Measurements from ENCODE around the gene ZNF784.

The ZNF784 gene

DNA sequence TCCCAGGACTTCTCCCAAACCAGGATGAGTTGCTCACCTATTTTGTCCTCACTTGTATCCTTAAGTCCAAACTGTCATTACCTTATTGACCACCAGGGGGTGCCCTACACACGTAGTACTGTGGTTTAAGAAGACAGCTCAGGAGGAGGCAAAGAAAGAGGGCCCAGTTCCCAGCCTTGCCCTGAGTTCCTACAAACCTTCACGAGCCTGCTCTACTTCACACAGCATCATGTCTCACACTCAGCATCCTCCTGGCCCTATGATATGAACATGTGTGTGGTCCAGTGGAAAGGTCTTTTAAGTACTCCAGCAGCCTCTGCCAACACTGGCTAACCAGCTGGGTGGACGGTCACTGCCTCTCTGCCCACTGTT, 8.1 kb upstream of the ZNF784 start:
- peak; percentile 97 for DNase-seq (ENCODE audit: low read depth)
- TF ChIP-seq, protein P1, sequence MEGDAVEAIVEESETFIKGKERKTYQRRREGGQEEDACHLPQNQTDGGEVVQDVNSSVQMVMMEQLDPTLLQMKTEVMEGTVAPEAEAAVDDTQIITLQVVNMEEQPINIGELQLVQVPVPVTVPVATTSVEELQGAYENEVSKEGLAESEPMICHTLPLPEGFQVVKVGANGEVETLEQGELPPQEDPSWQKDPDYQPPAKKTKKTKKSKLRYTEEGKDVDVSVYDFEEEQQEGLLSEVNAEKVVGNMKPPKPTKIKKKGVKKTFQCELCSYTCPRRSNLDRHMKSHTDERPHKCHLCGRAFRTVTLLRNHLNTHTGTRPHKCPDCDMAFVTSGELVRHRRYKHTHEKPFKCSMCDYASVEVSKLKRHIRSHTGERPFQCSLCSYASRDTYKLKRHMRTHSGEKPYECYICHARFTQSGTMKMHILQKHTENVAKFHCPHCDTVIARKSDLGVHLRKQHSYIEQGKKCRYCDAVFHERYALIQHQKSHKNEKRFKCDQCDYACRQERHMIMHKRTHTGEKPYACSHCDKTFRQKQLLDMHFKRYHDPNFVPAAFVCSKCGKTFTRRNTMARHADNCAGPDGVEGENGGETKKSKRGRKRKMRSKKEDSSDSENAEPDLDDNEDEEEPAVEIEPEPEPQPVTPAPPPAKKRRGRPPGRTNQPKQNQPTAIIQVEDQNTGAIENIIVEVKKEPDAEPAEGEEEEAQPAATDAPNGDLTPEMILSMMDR (IDR thresholded peaks at IDR 0.05; ENCODE audit: low read depth, low read length, missing control alignments): peak; percentile 80
- no peak overlapping the region for H3K4me3 ChIP-seq (ENCODE audit: low read depth, low read length)
- in situ Hi-C loops (cut with HindIII; ENCODE audit: low sequenced_read_pairs): no loop called here

DNA sequence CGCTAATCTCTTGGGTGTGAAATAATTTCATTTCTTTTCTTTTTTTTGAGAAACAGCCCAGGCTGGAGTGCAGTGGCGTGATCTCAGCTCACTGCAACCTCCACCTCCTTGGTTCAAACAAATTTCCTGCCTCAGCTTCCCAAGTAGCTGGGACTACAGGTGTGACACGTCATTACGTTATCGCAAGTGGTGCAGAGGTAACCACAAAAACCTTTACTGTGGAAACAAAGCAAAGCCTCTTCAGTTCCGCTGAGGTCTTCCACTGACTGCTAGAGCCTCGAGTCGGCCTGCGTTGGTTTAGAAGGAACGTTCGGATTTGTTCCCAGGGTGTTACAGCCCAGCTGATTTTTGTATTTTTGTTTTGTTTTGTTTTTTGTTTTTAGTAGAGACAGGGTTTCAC, 2.0 kb upstream of the ZNF784 start:
- no peak overlapping the region for H3K4me3 ChIP-seq (ENCODE audit: low read depth, low read length)
- no peak for DNase-seq (ENCODE audit: low read depth)

DNA sequence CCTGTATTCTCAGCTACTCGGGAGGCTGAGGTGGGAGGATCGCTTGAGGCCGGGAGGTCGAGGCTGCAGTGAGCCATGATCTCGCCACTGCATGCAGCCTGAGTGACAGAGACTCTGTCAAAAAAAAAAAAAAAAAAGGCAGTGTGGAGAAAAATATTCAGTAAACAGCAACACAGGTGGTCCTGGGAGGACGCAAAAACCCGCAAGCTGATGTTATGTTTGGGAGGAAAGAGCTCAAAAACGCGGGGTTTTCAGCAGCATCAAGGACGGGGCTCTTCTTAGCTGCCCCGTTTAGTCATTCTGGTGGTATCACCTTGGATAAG, 599 bp upstream of the ZNF784 start:
- no peak for DNase-seq (ENCODE audit: low read depth)
- in situ Hi-C loops (cut with HindIII; ENCODE audit: low sequenced_read_pairs): no loop called here
- H3K4me3 ChIP-seq (ENCODE audit: low read depth, low read length): peak overlapping the region; percentile 59
- TF ChIP-seq, protein P1 (IDR thresholded peaks at IDR 0.05; ENCODE audit: low read depth, low read length, missing control alignments): no peak

More for the DNA sequence above, 2.0 kb upstream of the ZNF784 start:
- TF ChIP-seq, protein P1 (IDR thresholded peaks at IDR 0.05; ENCODE audit: low read depth, low read length, missing control alignments): no peak
- in situ Hi-C loops (cut with HindIII; ENCODE audit: low sequenced_read_pairs): no loop called here

DNA sequence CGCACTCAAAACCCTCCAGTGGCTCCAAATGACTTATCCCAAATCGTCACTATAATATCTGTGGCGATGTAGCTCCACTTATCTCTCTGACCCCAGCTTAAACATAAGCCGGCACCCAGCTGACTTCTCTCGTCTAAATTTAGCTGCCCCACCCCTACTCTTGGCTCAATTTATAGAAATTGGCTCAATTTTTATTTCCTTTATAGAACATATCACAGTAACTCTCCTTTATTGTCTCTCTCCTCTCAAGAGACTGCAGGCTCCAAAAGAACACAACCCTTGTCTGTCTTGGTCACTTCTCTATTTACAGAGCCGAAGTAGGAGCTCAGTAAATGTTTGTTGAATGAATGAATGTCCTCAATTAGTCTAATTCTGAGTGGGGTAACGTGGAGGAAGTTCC, 805 bp downstream of the ZNF784 start:
- in situ Hi-C loops (cut with HindIII; ENCODE audit: low sequenced_read_pairs): loop anchor here (5.0 to 25.0 kb wide), 2 partner anchors 111 to 1161 kb away; partner anchors contain the start of genes CDC42EP5 and LENG9
- peak overlapping the region; percentile 29 for H3K4me3 ChIP-seq (ENCODE audit: low read depth, low read length)
- TF ChIP-seq, protein P1 (IDR thresholded peaks at IDR 0.05; ENCODE audit: low read depth, low read length, missing control alignments): no peak
- DNase-seq (ENCODE audit: low read depth): no peak

DNA sequence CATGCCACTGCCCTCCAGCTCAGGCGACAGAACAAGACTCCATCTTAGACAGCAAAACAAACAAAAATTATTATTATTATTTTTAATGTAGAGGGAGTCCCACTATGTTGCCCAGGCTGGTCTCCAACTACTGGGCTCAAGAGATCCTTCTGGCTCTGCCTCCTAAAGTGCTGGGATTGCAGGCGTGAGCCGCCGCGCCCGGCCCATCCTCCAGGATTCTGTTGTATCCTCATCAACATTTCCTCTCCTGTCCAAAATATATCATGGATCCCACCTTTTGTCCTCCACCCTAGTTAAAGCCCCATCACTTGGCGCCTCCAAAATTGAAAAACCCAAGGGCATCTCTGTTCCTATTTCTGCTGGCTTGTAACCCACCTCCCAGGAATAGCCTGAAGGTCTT, 1.2 kb downstream of the ZNF784 start:
- TF ChIP-seq, protein P1 (IDR thresholded peaks at IDR 0.05; ENCODE audit: low read depth, low read length, missing control alignments): no peak
- no peak for DNase-seq (ENCODE audit: low read depth)
- in situ Hi-C loops (cut with HindIII; ENCODE audit: low sequenced_read_pairs): loop anchor here (5.0 to 25.0 kb wide), 2 partner anchors 111 to 1161 kb away; partner anchors contain the start of genes CDC42EP5 and LENG9
- H3K4me3 ChIP-seq (ENCODE audit: low read depth, low read length): no peak overlapping the region

DNA sequence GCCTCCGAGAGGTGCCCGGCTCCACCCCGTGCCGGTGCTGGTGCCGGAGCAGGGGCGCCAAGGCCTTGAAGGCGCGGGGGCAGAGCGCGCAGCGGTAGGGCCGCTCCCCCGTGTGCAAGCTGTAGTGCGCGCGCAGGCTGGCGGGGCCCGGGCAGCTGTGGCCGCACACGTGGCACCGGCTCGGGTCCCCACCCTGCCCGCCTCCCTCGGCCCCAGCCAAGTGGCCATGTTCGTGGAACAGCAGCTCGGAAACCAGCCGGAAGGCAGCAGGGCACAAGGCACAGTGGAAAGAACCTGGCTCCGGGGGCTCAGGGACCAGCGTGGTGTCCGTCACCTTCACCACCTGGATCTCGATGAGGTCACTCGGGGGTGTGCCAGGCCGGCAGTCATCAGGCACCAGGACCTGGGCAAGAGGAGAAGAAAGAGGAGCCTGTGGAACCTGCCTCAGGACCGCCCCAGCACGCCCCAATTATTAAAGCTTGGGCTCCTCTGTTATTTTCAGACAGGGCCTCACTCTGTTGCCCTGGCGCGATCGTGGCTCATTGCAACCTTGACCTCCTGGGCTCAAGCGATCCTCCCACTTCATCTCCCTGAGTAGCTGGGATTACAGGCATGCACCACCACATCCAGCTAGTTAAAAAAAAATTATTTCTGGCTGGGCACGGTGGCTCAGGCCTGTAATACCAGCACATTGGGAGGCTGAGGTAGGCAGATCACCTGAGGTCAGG, 2.0 kb downstream of the ZNF784 start:
- TF ChIP-seq, protein P1 (IDR thresholded peaks at IDR 0.05; ENCODE audit: low read depth, low read length, missing control alignments): no peak
- H3K4me3 ChIP-seq (ENCODE audit: low read depth, low read length): no peak overlapping the region
- DNase-seq (ENCODE audit: low read depth): no peak
- in situ Hi-C loops (cut with HindIII; ENCODE audit: low sequenced_read_pairs): loop anchor here (5.0 to 25.0 kb wide), 2 partner anchors 110 to 1160 kb away; partner anchors contain the start of genes CDC42EP5 and LENG9

All from astrocyte of the cerebellum (primary cell).